Raji (cell line): ENCODE measurements around the gene MRM1.

Experiments used
- POLR2A ChIP-seq: IDR thresholded peaks from 2 replicates; pipeline ENCODE4 v1.6.1; 2011; ENCODE audit warnings: low read depth, low read length, control low read depth; ENCODE audit not compliant: insufficient read depth

The MRM1 gene

DNA sequence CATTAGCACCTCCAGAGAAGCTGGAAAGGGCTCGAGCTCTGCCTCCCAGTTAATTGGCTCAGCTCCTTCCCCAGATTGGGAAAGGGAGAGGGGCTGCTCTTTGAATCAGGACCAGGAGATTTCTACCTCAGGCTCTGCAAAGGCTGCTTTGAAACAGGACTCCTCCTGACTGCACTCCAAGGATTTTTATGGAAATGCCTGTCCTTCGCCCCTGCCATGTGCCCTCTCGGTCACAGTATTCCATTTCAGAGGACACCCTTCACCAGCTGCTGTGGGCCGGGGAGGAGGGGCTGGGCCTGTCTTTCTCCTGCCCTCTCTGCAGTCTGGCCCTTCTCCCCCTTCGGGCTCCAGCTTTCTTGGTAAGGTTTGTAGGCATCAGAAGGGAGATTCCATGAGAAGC lies 13.6 kb downstream of the MRM1 start:
- no peak for TF ChIP-seq POLR2A

DNA sequence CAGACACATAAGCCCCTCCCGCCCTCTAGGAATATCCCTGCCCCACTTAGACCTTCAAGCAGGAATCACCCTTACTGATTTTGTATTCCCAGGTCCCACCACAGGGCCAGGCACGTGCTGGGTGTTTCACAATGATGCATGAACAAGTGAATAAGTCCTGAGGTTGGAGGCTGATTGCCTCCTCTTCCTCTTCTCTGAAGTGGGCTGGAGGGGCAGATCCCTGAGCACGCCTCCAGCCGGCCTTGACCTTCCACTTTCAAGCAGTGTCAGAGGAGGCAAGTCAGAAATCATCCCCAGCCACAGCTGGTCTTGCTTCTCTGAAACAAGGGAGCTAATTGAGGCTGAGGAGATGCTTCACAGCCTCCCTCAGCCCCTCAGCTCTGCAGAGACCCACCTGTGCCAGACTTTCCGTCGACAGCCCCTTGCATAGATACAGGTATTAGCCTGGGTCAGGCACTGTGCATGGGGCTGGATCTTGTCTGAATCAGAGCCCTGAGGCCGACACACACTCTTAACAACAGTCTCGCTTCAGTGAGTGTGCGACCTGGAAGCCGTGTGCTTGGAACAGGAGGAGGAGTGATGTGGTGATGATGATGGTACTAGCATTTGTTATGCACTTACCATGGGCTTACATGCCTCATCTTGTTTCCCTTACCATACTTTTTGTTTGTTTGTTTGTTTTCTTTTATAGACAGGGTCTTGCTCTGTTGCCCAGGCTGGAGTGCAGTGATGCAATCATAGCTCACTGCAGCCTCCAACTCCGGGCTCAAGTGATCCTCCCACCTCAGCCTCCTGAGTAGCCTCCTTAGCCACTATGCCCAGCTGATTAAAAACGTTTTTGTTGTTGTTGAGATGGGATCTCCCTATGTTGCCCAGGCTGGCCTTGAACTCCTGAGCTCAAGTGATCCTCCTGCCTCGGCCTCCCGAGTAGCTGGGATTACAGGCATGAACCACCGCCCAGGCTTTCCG lies 15.0 kb downstream of the MRM1 start:
- TF ChIP-seq POLR2A = no peak

DNA sequence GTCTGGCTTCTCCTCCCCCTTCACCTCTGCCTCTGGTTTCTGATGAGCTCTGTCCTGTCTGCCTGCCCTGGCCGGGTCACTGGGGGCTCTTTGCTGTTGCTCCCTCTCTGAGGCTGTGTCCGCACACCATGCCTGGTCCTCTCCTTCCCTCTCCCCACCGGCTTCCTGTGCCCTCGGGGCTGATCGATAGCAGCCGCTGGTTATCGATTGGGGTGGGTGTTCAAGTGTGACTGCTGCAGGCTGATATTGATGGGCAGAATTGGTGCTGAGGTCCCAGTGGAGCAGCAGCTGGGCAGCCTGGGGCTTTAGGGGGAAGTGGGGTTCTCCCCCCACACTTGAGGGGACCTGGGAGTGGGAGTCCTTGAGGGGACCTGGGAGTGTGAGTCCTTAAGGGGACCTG lies 16.4 kb downstream of the MRM1 start:
- TF ChIP-seq POLR2A = no peak

DNA sequence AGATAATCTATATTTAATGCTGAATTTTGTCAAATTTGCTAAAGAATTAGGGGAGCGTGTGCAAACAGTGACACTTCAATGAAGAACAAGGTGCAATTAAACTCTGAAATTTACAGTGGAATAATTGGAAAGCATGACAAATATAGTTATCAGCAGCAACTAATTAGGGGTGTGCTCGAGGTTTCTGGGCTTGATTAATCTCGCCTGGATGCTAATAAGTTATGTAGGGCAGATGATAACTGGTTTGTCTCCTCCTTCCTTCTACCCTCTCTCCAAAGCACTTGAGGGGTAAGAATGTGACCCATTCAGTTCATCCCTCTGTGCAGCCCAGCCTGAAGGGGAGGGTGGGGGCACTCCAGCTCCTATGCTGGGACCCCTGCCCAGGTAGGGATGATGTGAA lies 21.9 kb downstream of the MRM1 start:
- TF ChIP-seq POLR2A = no peak

DNA sequence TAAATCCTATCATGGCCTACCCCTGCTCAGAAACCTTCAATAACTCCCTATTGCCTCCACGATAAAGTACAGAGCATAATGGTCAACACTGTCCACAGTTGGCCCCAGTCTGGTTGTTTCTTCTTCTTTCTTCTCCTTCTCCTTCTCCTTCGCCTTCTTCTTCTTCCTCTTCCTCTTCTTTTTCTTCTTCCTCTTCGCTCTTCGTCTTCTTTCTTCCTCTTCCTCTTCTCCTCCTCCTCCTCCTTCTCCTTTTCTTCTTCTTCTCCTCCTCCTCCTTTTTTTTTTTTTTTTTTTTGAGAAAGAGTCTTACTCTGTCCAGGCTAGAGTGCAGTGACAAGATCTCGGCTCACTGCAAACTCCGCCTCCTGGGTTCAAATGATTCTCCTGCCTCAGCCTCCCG lies 23.8 kb downstream of the MRM1 start:
- no peak for TF ChIP-seq POLR2A

DNA sequence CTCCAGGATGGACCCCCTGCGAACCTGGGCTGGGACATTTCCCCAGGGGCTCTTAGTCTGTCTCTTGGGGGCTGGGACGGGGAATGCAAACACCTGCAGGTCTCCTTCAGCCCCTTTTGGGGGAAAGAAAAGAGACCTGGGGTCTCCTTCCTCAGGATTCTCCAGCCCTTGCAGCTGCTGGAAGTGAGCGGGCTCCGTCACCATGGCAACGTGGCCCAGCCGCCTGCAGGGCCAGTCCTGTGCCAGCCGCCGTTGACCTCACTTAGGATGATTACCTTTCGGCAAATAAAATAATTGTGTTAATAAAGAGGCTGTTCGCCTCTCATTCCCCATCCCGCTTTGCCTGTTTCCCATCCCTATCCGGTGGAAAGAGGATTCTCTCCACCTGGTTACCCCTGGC lies 25.7 kb downstream of the MRM1 start:
- no peak for TF ChIP-seq POLR2A

DNA sequence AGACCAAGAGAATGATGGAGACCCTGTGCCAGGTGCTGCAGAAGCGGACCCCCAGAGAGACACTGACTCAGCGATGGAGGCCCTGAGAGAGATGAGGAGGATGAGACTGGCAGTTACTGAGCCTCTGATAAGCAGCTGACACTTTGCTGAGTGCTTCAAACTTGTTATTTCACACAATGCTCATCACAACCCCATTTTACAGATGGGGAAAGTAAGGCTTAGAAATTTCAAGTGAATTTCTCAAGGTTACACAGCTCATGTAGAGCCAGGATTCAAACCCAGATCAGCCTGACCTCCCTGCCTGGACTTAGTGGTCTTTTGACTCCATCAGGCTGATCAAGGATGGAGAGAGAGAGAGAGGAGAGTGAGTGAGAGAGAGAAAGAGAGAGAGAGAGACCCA lies 27.2 kb downstream of the MRM1 start:
- TF ChIP-seq POLR2A = no peak

DNA sequence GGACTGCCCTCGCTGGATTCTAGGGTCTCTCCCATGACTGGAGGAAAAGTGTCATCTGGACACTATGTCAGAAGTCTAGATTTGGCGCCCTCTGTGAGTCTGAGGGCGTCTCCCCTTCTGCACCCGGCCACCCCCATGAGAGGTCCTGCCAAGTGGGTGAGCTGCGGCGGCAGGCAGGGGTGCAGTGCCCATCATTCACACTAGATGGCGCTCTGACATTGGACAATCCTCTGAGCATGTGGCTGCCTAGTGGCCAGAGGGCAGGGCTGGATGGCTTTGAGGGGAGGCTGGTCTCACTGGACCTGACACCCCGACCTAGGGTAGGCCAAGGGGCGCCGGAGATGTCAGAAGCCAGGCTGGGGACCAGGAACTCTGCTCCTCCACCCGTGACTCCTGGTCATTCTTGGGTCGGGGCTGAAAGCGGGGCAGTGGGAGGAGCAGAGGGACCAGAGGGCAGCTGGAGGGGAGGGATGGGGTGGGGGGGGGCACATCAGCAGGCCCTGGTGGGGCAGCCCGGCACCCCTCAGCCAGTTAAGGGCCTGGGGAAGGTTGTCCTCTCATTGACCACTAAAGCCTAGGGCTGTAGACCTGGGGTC lies 28.0 kb downstream of the MRM1 start:
- no peak for TF ChIP-seq POLR2A

DNA sequence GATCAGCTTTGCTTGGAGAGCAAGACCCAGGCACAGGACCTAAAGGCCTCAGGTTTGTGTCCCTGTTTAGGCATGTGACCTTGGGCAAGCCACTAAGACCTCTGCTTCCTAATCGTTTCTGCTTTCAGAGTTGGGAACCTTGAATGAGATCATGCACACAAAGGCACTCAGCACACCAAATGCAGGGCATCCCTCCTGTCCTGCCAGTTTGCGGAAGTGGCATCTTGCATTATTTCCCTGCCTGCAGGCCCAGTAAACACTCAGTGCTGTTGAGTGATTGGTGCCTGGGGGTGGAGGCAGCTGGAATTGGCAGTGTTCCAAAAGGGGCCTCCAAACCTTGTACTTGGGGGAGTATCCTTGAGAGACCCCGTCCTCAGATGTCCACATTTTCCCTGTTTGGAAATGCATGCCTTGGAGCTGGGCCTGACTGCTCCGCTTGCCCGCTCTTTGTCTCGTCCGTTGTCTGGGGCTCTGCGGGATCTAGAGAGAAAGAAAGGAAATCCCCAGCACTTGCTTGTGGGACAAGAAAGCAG lies 28.7 kb downstream of the MRM1 start:
- no peak for TF ChIP-seq POLR2A

DNA sequence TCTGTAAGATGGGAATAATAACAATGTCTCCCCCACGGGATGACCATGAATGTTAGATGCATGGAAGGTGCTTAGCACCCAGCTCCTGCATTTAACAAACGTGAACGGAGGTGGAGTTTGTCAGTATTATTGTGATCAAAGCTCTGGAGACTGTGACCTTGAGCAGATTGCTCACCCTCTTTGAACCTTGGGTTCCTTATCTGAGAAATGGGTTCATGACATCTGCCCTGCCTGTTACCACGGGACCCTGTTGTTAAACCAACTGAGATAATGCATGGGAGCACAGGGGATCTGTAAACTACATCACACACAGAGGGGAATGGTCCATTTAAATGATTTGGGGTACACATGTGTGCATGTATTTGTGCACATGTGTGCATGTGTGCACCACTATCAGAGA lies 29.6 kb downstream of the MRM1 start:
- no peak for TF ChIP-seq POLR2A

DNA sequence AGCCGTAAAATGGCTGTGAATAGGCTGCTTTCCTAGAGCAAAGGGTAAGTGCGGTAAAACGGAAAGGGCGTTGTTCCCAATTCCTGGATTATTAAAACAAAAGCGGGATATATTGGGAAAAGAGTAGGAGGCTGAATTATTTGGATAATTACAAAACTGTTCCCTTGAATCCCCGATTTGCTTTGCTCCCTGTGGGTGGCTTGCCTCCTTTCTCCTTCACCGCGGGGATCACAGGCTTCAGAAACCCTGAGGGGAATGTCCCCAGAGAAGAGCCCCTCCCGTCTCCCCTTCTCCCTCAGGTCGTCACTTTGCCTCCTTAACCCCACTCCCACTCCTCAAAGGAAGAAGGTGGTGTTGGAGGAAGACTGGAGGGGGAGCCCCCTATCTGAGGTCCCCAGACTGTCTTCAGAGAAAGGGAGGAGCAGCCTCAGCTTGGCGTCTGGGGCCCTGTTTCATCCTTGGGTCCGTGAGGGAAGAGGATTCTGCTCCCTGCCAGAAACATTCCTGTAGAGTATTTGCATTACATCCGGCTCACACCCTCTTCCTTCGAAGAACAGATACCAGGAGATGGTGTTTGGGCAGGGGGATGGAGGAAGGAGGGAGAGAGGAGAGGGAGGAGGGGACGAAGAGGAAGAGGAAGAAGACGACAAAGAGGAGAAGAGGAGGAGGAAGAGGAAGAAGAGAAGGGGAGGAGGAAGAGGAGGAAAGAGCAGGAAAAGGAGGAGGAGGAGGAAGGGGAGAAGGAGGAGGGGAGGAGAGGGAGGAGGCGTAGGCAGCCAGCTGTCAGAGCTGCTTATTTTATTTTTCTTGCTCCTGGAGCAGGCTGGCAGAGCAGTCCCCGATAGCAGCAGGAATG lies 31.8 kb downstream of the MRM1 start:
- TF ChIP-seq POLR2A = no peak

DNA sequence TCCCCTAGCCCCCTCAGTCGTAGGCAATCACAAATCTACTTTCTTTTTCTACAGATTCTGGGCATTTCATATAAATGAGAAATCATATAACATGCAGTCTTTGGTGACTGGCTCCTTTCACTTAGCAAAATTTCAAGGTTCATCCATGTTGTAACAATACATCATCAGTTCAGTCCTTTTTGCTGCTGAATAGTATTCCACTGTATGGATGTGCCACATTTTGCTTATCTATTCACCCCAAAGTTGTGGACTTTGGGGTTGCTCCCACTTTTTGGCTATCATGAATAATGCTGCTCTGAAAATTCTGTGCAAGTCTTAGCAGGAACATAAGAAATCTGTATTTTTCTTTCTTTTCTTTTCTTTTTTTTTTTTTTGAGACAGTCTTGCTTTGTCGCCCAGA lies 39.0 kb downstream of the MRM1 start:
- no peak for TF ChIP-seq POLR2A

DNA sequence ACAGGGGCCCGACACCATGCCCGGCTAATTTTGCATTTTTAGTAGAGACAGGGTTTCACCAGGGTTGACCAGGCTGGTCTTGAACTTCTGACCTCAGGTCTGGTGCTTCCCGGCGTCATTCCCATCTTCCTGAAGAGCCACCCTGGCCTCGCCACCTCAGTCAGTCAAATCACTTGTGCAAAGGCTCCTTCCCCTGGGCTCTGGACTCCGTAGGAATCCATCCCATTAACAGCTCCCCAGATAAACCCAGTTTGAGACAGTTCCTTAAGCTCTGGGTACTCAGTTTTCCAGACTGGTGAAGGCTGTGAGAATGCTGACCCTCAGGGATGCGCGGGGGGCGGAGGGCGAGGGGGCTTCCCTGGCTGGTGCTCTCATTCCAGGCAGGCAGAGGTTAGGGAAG lies 39.5 kb downstream of the MRM1 start:
- TF ChIP-seq POLR2A = no peak

DNA sequence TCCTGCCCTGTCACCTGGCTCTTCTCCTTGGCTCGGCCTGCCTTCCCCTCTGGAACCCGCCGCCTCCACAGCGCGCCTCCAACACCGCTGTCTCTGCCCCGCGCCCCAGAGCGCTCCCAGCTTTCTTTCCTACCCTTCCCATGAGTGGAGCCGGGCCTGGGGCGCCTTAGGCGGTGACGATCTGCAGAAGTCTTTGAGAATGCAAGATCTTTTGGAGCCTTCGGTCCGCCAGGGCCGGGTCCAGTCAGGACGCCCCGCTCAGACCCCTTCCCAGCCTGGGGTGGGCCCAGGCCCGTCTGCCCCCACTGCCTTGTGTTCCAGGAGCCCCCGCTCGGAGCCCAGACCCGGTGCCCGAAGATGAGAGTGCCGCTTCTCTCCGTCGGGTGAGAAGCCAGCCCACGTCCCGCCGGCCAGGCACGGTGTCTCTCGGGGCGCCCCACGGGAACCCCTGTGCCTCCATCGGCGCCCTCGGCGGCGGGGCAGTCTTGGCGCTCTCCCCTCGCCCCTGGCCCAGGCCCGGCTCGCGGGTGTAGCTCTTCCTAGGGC lies 40.0 kb downstream of the MRM1 start:
- no peak for TF ChIP-seq POLR2A
